GM13976 (cell line): ENCODE measurements around the gene C1QTNF4.

Experiments used
- DNase-seq: peaks from one replicate; pipeline ENCODE4 v3.0.0; 2012; ENCODE audit warnings: low spot score
- in situ Hi-C: fragments of 300-500 bp; cut with MboI; formaldehyde crosslinking; loops from one replicate; pipeline ENCODE4 v1.12.0; 2022; ENCODE audit warnings: low sequenced_read_pairs, mixed read lengths, inconsistent platforms; ENCODE audit not compliant: unreplicated experiment
- TF ChIP-seq, protein P1 (sequence below): IDR thresholded peaks from 2 replicates; pipeline ENCODE4 v1.5.1; 2012; ENCODE audit warnings: borderline replicate concordance, mild to moderate bottlenecking; ENCODE audit not compliant: insufficient read depth; ENCODE audit errors: extremely low read depth, missing control alignments, control extremely low read depth

The C1QTNF4 gene

DNA sequence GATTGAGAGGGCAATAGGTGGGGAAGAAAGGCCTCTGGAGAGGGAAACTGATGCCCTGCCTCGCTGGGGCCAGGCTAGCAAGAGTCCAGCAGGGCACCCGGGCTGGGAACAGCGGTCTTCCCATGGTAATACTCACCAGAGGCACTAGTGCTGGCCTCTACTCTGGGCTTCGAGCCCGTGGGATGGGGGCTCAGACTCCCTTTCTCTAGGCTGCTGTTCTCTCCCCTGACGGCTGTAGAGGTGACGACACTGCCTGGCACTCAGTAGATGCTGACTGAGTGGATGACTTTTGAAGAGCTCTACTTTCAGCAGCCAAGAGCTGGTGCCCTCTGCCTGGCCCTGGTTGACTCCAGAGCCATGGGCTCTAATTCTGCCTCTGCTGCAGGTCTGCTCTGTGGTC lies 818 bp upstream of the C1QTNF4 start:
- DNase-seq: no peak
- TF ChIP-seq, protein P1, sequence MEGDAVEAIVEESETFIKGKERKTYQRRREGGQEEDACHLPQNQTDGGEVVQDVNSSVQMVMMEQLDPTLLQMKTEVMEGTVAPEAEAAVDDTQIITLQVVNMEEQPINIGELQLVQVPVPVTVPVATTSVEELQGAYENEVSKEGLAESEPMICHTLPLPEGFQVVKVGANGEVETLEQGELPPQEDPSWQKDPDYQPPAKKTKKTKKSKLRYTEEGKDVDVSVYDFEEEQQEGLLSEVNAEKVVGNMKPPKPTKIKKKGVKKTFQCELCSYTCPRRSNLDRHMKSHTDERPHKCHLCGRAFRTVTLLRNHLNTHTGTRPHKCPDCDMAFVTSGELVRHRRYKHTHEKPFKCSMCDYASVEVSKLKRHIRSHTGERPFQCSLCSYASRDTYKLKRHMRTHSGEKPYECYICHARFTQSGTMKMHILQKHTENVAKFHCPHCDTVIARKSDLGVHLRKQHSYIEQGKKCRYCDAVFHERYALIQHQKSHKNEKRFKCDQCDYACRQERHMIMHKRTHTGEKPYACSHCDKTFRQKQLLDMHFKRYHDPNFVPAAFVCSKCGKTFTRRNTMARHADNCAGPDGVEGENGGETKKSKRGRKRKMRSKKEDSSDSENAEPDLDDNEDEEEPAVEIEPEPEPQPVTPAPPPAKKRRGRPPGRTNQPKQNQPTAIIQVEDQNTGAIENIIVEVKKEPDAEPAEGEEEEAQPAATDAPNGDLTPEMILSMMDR: no peak
- in situ Hi-C loops: no loop called here

DNA sequence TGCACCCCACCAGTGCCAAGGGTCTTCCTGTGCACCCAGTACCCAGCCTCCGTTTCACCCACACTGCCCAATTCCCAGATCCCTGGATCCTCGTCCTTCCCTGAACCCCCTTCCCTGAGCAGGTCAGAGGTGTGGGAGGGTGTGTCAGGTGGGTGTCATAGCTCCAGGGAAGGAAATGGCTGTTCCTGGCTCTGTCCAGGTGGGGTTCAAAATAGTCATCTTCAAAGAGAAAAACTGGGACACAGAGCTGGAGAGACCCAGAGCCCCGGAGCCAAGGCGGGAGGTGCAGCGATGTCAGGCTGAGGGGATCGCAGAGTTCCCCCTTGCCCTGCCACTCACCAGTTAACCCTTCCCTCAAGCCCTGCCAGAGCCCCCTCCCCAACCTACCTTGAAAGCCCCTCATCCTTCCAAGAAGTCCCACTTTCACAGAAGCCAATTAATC lies 698 bp downstream of the C1QTNF4 start:
- TF ChIP-seq, protein P1: no peak
- in situ Hi-C loops: no loop called here
- no peak for DNase-seq

GRCh38 chr11:47592970-47593369 lies 1.2 kb downstream of the C1QTNF4 start:
- TF ChIP-seq, protein P1: no peak
- DNase-seq: no peak
- in situ Hi-C loops: no loop called here

GRCh38 chr11:47592251-47592650 lies 2.0 kb downstream of the C1QTNF4 start:
- no peak for DNase-seq
- in situ Hi-C loops: no loop called here
- TF ChIP-seq, protein P1: no peak

DNA sequence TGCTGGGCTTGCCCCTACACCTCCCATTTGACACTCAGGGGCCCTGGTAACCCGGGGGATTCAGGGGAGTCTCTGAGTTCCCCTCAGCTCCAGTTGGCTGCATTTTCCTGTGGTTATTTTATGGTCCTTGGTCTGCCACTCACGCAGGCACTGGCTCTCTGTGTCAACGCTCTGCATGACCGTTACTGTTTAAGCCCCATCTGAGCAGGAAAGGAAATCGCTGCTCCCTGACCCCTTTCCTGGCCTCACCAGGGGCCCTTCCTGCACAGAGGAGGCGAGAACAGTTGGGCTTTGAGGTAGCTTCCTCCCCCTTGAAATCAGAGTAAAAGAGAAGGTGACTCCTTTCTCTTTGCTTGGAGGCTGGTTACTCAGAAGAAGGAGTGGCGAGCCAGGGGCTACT lies 2.4 kb downstream of the C1QTNF4 start:
- in situ Hi-C loops: no loop called here
- TF ChIP-seq, protein P1: no peak
- DNase-seq: no peak

DNA sequence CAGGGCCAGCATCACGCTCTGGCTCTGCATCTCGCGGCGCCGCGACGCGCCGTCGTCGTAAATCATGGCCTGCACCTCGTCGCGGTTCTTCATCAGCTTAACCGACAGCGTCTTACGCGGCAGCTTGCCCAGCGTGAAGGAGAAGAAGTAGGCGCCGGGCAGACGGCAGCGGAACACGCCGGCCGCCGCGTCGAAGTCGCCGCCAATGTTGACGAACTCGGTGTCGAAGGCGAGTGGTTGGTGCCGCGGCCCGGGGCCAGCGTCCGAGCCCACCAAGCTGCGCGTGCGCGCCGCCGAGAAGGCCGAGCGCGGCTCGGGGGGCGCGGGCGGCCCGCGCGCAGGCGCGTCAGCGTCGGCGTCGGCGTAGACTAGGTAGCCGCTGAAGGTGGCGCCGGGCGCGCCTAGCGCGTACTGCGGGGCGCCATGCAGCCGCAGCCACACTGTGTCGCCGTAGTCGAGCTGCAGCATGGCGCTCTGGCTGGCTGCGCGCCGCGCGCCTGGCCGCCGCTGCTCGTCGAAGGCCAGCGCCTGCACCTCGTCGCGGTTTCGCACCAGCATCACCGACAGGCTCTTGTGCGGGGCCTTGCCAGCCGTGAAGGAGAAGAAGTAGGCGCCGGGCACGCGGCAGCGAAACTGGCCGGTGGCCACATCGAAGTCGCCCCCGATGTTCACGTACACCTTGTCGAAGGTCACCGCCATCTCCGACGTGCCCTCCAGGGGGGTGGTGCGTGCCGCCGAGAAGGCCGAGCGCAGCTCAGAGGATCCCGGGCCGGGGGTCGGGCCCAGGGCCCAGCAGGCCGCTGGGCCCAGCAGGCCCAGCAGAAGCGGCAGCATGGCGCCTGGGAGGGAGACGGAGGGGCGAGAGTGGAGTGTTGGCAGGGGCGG lies 4.0 kb downstream of the C1QTNF4 start:
- TF ChIP-seq, protein P1: no peak
- in situ Hi-C loops: no loop called here
- no peak for DNase-seq

DNA sequence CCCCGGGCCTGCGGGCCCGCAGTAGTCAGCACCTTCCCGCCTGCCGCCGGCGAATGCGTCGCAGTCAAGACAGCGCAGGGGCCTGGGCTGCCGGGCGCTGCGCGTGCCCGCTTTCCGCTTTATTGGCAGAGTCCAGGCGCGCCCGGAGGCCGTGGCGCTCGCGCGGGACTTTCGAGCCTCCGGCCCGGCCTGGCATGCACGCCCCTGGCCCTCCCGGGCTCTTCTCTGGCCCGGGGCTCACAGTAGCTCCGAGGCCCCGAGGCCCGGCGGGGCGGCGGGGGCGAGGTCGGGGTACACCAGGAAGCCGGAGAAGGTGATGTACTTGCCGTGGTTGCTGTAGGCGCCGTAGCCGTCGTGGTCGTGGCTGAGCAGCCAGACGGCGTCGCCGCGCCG lies 4.6 kb downstream of the C1QTNF4 start:
- in situ Hi-C loops: no loop called here
- no peak for DNase-seq
- TF ChIP-seq, protein P1: no peak
